Stomach smooth muscle (tissue), 2 donors: ENCODE data around the gene FAM163B.
A peak's percentile ranks its signal among the peaks of the same experiment; 100 is the strongest.

Experiments
- H3K27ac ChIP-seq: one replicate; pipeline ENCODE4 v1.7.0; 2013; ENCODE audit warnings: mild to moderate bottlenecking, low read length, inconsistent platforms
- H3K27me3 ChIP-seq, 2 donors: one replicate each; pipeline ENCODE4 v1.7.0; 2013; ENCODE audit warnings: low read length in 2 of 2; ENCODE audit not compliant: insufficient read depth in 2 of 2, control insufficient read depth in 1 of 2
- H3K36me3 ChIP-seq, 2 donors: one replicate each; pipeline ENCODE4 v1.7.0; 2013; ENCODE audit warnings: low read length in 2 of 2; ENCODE audit not compliant: control insufficient read depth in 2 of 2, insufficient read depth in 2 of 2
- H3K4me1 ChIP-seq: one replicate; pipeline ENCODE4 v1.7.0; 2013; ENCODE audit warnings: low read length; ENCODE audit not compliant: control insufficient read depth, insufficient read depth
- H3K4me3 ChIP-seq, 2 donors: one replicate each; pipeline ENCODE4 v1.7.0; 2013; ENCODE audit warnings: low read length in 2 of 2
- H3K9ac ChIP-seq, 2 donors: one replicate each; pipeline ENCODE4 v1.7.0; 2013; ENCODE audit warnings: low read length in 2 of 2, mild to moderate bottlenecking in 1 of 2
- H3K9me3 ChIP-seq, 2 donors: one replicate each; pipeline ENCODE4 v1.7.0; 2013; ENCODE audit warnings: low read length in 2 of 2; ENCODE audit not compliant: control insufficient read depth in 2 of 2
- donor health status: healthy.
- donor health status: Pancreatic carcinoma.

FAM163B gene

DNA sequence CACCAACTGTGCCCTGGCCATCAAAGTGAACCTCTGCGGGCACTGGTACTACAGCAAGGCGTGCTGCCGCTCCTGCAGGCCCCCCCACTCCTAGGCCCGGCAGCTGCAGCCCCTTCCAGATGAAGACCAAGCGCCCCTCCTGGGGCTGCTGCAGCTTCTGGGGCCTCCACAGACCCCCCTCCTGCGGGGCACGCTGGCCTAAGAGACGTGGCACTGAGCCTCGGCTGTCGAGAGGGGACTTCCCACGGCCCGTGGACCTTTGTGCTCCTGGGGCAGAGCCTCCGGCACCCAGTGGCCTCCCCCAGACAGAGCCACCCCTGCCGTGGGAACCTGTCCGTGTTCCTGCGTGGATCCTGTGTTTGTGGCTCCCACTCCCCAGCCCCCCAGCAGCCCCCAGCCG, 34.4 kb downstream of the FAM163B start:
- H3K27ac ChIP-seq = no peak overlapping the region
- H3K9ac ChIP-seq = no peak overlapping the region
- H3K9me3 ChIP-seq = no peaks in the 10 kb centered on the region
- H3K27me3 ChIP-seq = peaks cover 0 to 7% of the 10 kb centered on the region in 2 donors
- no peak overlapping the region for H3K4me3 ChIP-seq
- H3K4me1 ChIP-seq = peaks cover 19% of the 10 kb centered on the region
- H3K36me3 ChIP-seq = no peaks in the 10 kb centered on the region

DNA sequence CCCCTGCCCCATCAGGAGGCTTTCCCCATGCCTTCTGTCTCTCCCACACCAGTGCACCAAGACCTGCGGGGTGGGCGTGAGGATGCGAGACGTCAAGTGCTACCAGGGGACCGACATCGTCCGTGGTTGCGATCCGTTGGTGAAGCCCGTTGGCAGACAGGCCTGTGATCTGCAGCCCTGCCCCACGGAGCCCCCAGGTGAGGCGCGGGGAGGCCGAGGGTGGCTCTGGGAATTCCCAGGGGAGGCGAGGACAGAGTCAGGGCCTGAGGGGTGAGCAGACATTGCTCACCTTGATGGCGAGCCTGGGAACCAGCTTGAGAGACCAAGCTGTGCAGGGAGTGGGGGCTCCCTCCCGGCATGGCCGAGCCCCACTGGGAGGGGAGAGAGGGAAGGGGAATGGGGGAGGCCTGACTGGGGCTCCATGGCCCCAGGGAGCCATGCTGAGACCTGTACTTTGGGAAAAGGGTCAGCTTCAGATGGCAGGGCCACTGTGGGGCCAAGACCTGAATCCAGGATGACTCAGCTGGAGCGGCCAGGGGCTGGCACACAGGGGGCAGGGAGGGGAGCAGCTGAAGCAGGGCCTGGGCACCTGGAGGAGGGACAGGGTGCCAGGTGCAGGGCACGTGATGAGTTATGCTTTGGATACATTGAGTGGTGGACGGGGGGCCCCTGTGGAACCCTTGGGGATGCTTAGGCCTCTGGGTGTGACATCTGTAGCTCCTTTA, 35.2 kb downstream of the FAM163B start:
- H3K4me3 ChIP-seq = no peak overlapping the region
- no peak overlapping the region for H3K9ac ChIP-seq
- no peaks in the 10 kb centered on the region for H3K36me3 ChIP-seq
- no peaks in the 10 kb centered on the region for H3K9me3 ChIP-seq
- H3K27me3 ChIP-seq = peaks cover 0 to 7% of the 10 kb centered on the region in 2 donors
- H3K27ac ChIP-seq = no peak overlapping the region
- peaks cover 19% of the 10 kb centered on the region for H3K4me1 ChIP-seq

- H3K36me3 ChIP-seq = no peaks in the 10 kb centered on the region
- H3K4me1 ChIP-seq = peaks cover 19% of the 10 kb centered on the region
- H3K9me3 ChIP-seq = no peaks in the 10 kb centered on the region
- no peak overlapping the region for H3K9ac ChIP-seq
- H3K27ac ChIP-seq = no peak overlapping the region
- peak overlapping the region in 1 of 2 donors; percentile 35 for H3K4me3 ChIP-seq
- H3K27me3 ChIP-seq = peaks cover 0 to 6% of the 10 kb centered on the region in 2 donors
Measured at GRCh38 chr9:133572821-133573361, 36.3 kb downstream of the FAM163B start.

GRCh38 chr9:133571896-133572595, 37.1 kb downstream of the FAM163B start:
- H3K27me3 ChIP-seq = peaks cover 0 to 3% of the 10 kb centered on the region in 2 donors
- no peak overlapping the region for H3K9ac ChIP-seq
- H3K4me1 ChIP-seq = peaks cover 19% of the 10 kb centered on the region
- H3K4me3 ChIP-seq = no peak overlapping the region
- no peaks in the 10 kb centered on the region for H3K9me3 ChIP-seq
- no peaks in the 10 kb centered on the region for H3K36me3 ChIP-seq
- H3K27ac ChIP-seq = no peak overlapping the region

GRCh38 chr9:133571391-133571890, 37.7 kb downstream of the FAM163B start:
- Histone ChIP-seq H3K4me3 (no peak overlapping the region), H3K27ac (no peak overlapping the region), H3K9ac (no peak overlapping the region), H3K9me3 (no peaks in the 10 kb centered on the region), H3K4me1 (peaks cover 15% of the 10 kb centered on the region), H3K36me3 (no peaks in the 10 kb centered on the region), H3K27me3 (peaks cover 0 to under 1% of the 10 kb centered on the region in 2 donors)

- Histone ChIP-seq H3K4me3 (no peak overlapping the region), H3K9ac (no peak overlapping the region), H3K27ac (no peak overlapping the region), H3K36me3 (no peaks in the 10 kb centered on the region), H3K27me3 (no peaks in the 10 kb centered on the region), H3K4me1 (peaks cover 18% of the 10 kb centered on the region), H3K9me3 (no peaks in the 10 kb centered on the region)
Measured at GRCh38 chr9:133570691-133571080, 38.5 kb downstream of the FAM163B start.

- Histone ChIP-seq H3K4me1 (peaks cover 24% of the 10 kb centered on the region), H3K36me3 (no peaks in the 10 kb centered on the region)
Measured at GRCh38 chr9:133569891-133570690, 39.1 kb downstream of the FAM163B start.

GRCh38 chr9:133569121-133569785, 39.9 kb downstream of the FAM163B start:
- H3K36me3 ChIP-seq = no peaks in the 10 kb centered on the region
- peaks cover 29% of the 10 kb centered on the region for H3K4me1 ChIP-seq
- no peak overlapping the region for H3K9ac ChIP-seq
- no peak overlapping the region for H3K4me3 ChIP-seq
- H3K9me3 ChIP-seq = no peaks in the 10 kb centered on the region
- H3K27ac ChIP-seq = no peak overlapping the region
- no peaks in the 10 kb centered on the region for H3K27me3 ChIP-seq

More at GRCh38 chr9:133569891-133570690, 39.1 kb downstream of the FAM163B start:
- H3K4me3 ChIP-seq = no peak overlapping the region
- no peak overlapping the region for H3K27ac ChIP-seq
- no peaks in the 10 kb centered on the region for H3K9me3 ChIP-seq
- no peaks in the 10 kb centered on the region for H3K27me3 ChIP-seq
- no peak overlapping the region for H3K9ac ChIP-seq

- no peak overlapping the region for H3K9ac ChIP-seq
- H3K27me3 ChIP-seq = peaks cover 0 to under 1% of the 10 kb centered on the region in 2 donors
- peaks cover 29% of the 10 kb centered on the region for H3K4me1 ChIP-seq
- no peak overlapping the region for H3K27ac ChIP-seq
- H3K4me3 ChIP-seq = no peak overlapping the region
- H3K9me3 ChIP-seq = no peaks in the 10 kb centered on the region
- H3K36me3 ChIP-seq = no peaks in the 10 kb centered on the region
Measured at GRCh38 chr9:133568186-133568585, 41.0 kb downstream of the FAM163B start.

GRCh38 chr9:133566817-133567216, 42.4 kb downstream of the FAM163B start:
- H3K4me1 ChIP-seq = peaks cover 23% of the 10 kb centered on the region
- no peak overlapping the region for H3K27ac ChIP-seq
- no peaks in the 10 kb centered on the region for H3K36me3 ChIP-seq
- H3K4me3 ChIP-seq = no peak overlapping the region
- no peak overlapping the region for H3K9ac ChIP-seq
- no peaks in the 10 kb centered on the region for H3K9me3 ChIP-seq
- peaks cover 0 to 3% of the 10 kb centered on the region in 2 donors for H3K27me3 ChIP-seq
